22Rv1 (cell line): ENCODE measurements around the gene THAP4.

Experiments used
- CTCF ChIP-seq: fragments of 450-650 bp; IDR thresholded peaks from 2 replicates; pipeline ENCODE4 v1.5.1; 2017; ENCODE audit warnings: mild to moderate bottlenecking
- ZFX ChIP-seq: fragments of 450-650 bp; IDR thresholded peaks from 2 replicates; pipeline ENCODE4 v1.6.1; 2017; ENCODE audit warnings: antibody characterized with exemption, borderline replicate concordance

- TF ChIP-seq CTCF (no peak), ZFX (no peak)
Observed at GRCh38 chr2:241678307-241678706, 41.3 kb upstream of the THAP4 start.
